HG03354 (cell line): ENCODE measurements around the gene CDH23.

ENCODE experiments used
- ATAC-seq: cut with Tn5 transposase; IDR thresholded peaks from one replicate; pipeline ENCODE4 v1.9.1; 2021; ENCODE audit warnings: mild to moderate bottlenecking; ENCODE audit not compliant: unreplicated experiment, poor library complexity, severe bottlenecking

Gene CDH23

GRCh38 chr10:71568896-71569492 lies 172.3 kb downstream of the CDH23 start:
- ATAC-seq, result no peak

GRCh38 chr10:71569775-71570588 lies 173.3 kb downstream of the CDH23 start:
- no peak for ATAC-seq

GRCh38 chr10:71571460-71572175 lies 174.9 kb downstream of the CDH23 start:
- ATAC-seq, result no peak

- no peak for ATAC-seq
Observed at GRCh38 chr10:71572962-71573361, 176.2 kb downstream of the CDH23 start.

GRCh38 chr10:71573562-71574518 lies 177.1 kb downstream of the CDH23 start:
- ATAC-seq, result no peak

- no peak for ATAC-seq
Observed at GRCh38 chr10:71575451-71575850, 178.7 kb downstream of the CDH23 start.

- no peak for ATAC-seq
Observed at GRCh38 chr10:71575934-71576801, 179.4 kb downstream of the CDH23 start.

GRCh38 chr10:71576842-71577241 lies 180.1 kb downstream of the CDH23 start:
- no peak for ATAC-seq

- no peak for ATAC-seq
Observed at GRCh38 chr10:71577345-71577744, 180.6 kb downstream of the CDH23 start.

- ATAC-seq, result no peak
Observed at GRCh38 chr10:71578069-71578468, 181.3 kb downstream of the CDH23 start.

GRCh38 chr10:71579668-71580067 lies 182.9 kb downstream of the CDH23 start:
- ATAC-seq, result no peak

- ATAC-seq, result no peak
Observed at GRCh38 chr10:71580415-71580814, 183.7 kb downstream of the CDH23 start.

GRCh38 chr10:71580926-71581325 lies 184.2 kb downstream of the CDH23 start:
- ATAC-seq, result no peak

GRCh38 chr10:71581376-71581775 lies 184.7 kb downstream of the CDH23 start:
- no peak for ATAC-seq

GRCh38 chr10:71582019-71582418 lies 185.3 kb downstream of the CDH23 start:
- ATAC-seq, result no peak

- no peak for ATAC-seq
Observed at GRCh38 chr10:71582506-71583475, 186.1 kb downstream of the CDH23 start.

- ATAC-seq, result no peak
Observed at GRCh38 chr10:71584461-71584860, 187.7 kb downstream of the CDH23 start.
